HCT116 (cell line): ENCODE data around the gene ARAP1. TPM values are rescaled to one million over a fixed set of nuclear protein-coding genes. Genes with fewer than 3 reads are reported as not detected.

Experiments
- ATAC-seq: fragments of 200-7000 bp; cut with Tn5 transposase; 2 replicates; pipeline ENCODE4 v1.9.1; 2020; ENCODE audit warnings: mild to moderate bottlenecking, moderate library complexity
- BruUV-seq: library from RNA; stranded (reverse); fragments of 400-500 nt; replicated peaks from 2 replicates; lab custom pipeline; 2021; lab: Mats Ljungman, UMichigan
- CTCF ChIA-PET: fragments of 300-600 bp; sonication (Branson Sonifier 250); formaldehyde crosslinking; loops from one replicate; lab custom pipeline; 2021; ENCODE audit warnings: antibody characterized with exemption; lab: Charles Lee
- POLR2A ChIA-PET: fragments of 300-600, 350-600 bp; sonication (Branson Sonifier 250); formaldehyde crosslinking; loops from one replicate; lab custom pipeline; 2021; ENCODE audit warnings: antibody characterized with exemption; lab: Charles Lee
- RAD21 ChIA-PET, 2 experiments: fragments of 300-600 bp; sonication (Branson Sonifier 250); formaldehyde crosslinking; loops; one replicate each; lab custom pipeline; 2023; ENCODE audit warnings: low total read pairs in 2 of 2; ENCODE audit not compliant: uncharacterized antibody in 2 of 2, unreplicated experiment in 2 of 2, low non-redundant PET in 1 of 2; lab: Charles Lee
- DNase-seq: peaks from one replicate; pipeline ENCODE4 v3.0.0-alpha.2; 2010; ENCODE audit warnings: low read depth, low spot score
- H2AFZ ChIP-seq: fragments of 200-600 bp; shearing (Covaris generic), sonication (generic); 2 replicates; pipeline ENCODE4 v1.6.1; 2017; ENCODE audit warnings: low read depth, mixed run types, mixed read lengths, antibody characterized with exemption, low read length; ENCODE audit not compliant: poor library complexity, severe bottlenecking
- H3K27ac ChIP-seq: 2 replicates; pipeline ENCODE4 v1.5.1; 2012; ENCODE audit warnings: low read depth, low read length
- H3K27me3 ChIP-seq: fragments of 200-600 bp; sonication (generic); 2 replicates; pipeline ENCODE4 v1.6.1; 2016; ENCODE audit warnings: mixed run types, low read length, mixed read lengths; ENCODE audit not compliant: insufficient read depth
- H3K36me3 ChIP-seq, 2 experiments: fragments of 200-500 bp in 1 of 2; fragments of 200-600 bp in 1 of 2; sonication (Bioruptor generic) in 1 of 2; sonication (generic) in 1 of 2; 2 replicates each; pipeline versions ENCODE4 v1.5.1 to v1.6.1; 2014 to 2016; ENCODE audit warnings: low read length in 2 of 2, inconsistent platforms in 1 of 2, mixed read lengths in 1 of 2, mixed run types in 1 of 2; ENCODE audit not compliant: insufficient read depth in 2 of 2, control insufficient read depth in 1 of 2
- H3K4me1 ChIP-seq, 2 experiments: fragments of 200-600 bp in 1 of 2; sonication (generic) in 1 of 2; 2 replicates each; pipeline versions ENCODE4 v1.5.1 to v1.6.1; 2012 to 2017; ENCODE audit warnings: low read length in 2 of 2, inconsistent platforms in 1 of 2, mild to moderate bottlenecking in 1 of 2, mixed read lengths in 1 of 2, mixed run types in 1 of 2, moderate library complexity in 1 of 2; ENCODE audit not compliant: insufficient read depth in 2 of 2, control insufficient read depth in 1 of 2
- H3K4me2 ChIP-seq: fragments of 200-600 bp; sonication (generic); 2 replicates; pipeline ENCODE4 v1.6.1; 2017; ENCODE audit warnings: mixed run types, low read length, mixed read lengths
- H3K4me3 ChIP-seq, 2 experiments: fragments of 200-600 bp in 1 of 2; sonication (generic) in 1 of 2; replicated peaks in 1 of 2; 2 replicates each; pipeline ENCODE4 v1.5.1; 2011 to 2016; ENCODE audit warnings: low read length in 2 of 2, control low read depth in 1 of 2, low read depth in 1 of 2, mild to moderate bottlenecking in 1 of 2, mixed read lengths in 1 of 2, mixed run types in 1 of 2
- H3K79me2 ChIP-seq: fragments of 200-600 bp; sonication (generic); 2 replicates; pipeline ENCODE4 v1.6.1; 2017; ENCODE audit warnings: mild to moderate bottlenecking, mixed run types, low read length, moderate library complexity, mixed read lengths; ENCODE audit not compliant: insufficient read depth
- H3K9ac ChIP-seq: fragments of 200-600 bp; sonication (generic); 2 replicates; pipeline ENCODE4 v1.6.1; 2016; ENCODE audit warnings: low read length, mixed read lengths
- H3K9me2 ChIP-seq: fragments of 200-600 bp; sonication (generic), shearing (Covaris generic); 2 replicates; pipeline ENCODE4 v1.6.1; 2017; ENCODE audit warnings: mixed run types, mild to moderate bottlenecking, moderate library complexity; ENCODE audit not compliant: insufficient read depth
- H3K9me3 ChIP-seq, 2 experiments: fragments of 200-500 bp in 1 of 2; fragments of 200-600 bp in 1 of 2; sonication (Bioruptor generic) in 1 of 2; sonication (generic) in 1 of 2; 2 replicates each; pipeline ENCODE4 v1.6.1; 2014 to 2017; ENCODE audit warnings: low read length in 2 of 2, mixed read lengths in 2 of 2, inconsistent platforms in 1 of 2, low read depth in 1 of 2, mild to moderate bottlenecking in 1 of 2, mixed run types in 1 of 2, moderate library complexity in 1 of 2; ENCODE audit not compliant: control insufficient read depth in 1 of 2, insufficient read depth in 1 of 2
- H4K20me1 ChIP-seq: fragments of 200-600 bp; sonication (generic), shearing (Covaris generic); 2 replicates; pipeline ENCODE4 v1.6.1; 2017; ENCODE audit warnings: mixed run types, mild to moderate bottlenecking, moderate library complexity; ENCODE audit not compliant: insufficient read depth
- ATF3 ChIP-seq: IDR thresholded peaks from 2 replicates; pipeline ENCODE4 v1.6.1; 2012
- CBX3 ChIP-seq: IDR thresholded peaks from 2 replicates; pipeline ENCODE4 v1.6.1; 2012; ENCODE audit warnings: low read depth
- CEBPB ChIP-seq: IDR thresholded peaks from 2 replicates; pipeline ENCODE4 v1.6.1; 2012; ENCODE audit warnings: low read depth
- ELF1 ChIP-seq: IDR thresholded peaks from 2 replicates; pipeline ENCODE4 v1.6.1; 2012; ENCODE audit warnings: low read depth, borderline replicate concordance
- POLR2A ChIP-seq: IDR thresholded peaks from 2 replicates; pipeline ENCODE4 v1.7.0; 2011; ENCODE audit warnings: borderline replicate concordance; ENCODE audit not compliant: insufficient read depth, insufficient read length; ENCODE audit errors: extremely low read depth
- RAD21 ChIP-seq: IDR thresholded peaks from 2 replicates; pipeline ENCODE4 v1.6.1; 2012; ENCODE audit warnings: low read depth, mild to moderate bottlenecking
- SP1 ChIP-seq: IDR thresholded peaks from 2 replicates; pipeline ENCODE4 v1.6.1; 2012; ENCODE audit warnings: low read depth
- YY1 ChIP-seq: IDR thresholded peaks from 2 replicates; pipeline ENCODE4 v1.6.1; 2011; ENCODE audit warnings: low read length, low read depth, moderate library complexity, mild to moderate bottlenecking; ENCODE audit not compliant: insufficient replicate concordance; ENCODE audit errors: extremely low read depth
- ZBTB33 ChIP-seq: IDR thresholded peaks from 2 replicates; pipeline ENCODE4 v1.6.1; 2011; ENCODE audit warnings: mild to moderate bottlenecking, low read length, moderate library complexity; ENCODE audit not compliant: insufficient replicate concordance; ENCODE audit errors: extremely low read depth
- intact Hi-C: fragments of 100-400 bp; cut with micrococcal nuclease; formaldehyde crosslinking; loops from 2 replicates; pipeline ENCODE4 v1.10.0; 2022
- total RNA-seq: library from RNA; stranded (reverse); gene quantifications from one replicate; pipeline ENCODE4 v1.2.1, GENCODE V29; 2021; ENCODE audit not compliant: unreplicated experiment

ARAP1 gene
- total RNA-seq, 1 experiment from 2014 or later = 57.4 TPM

- DNase-seq (no peak), ATAC-seq (0 out of 2 replicates have a peak, but pooled peaks have one; percentile 23)
- intact Hi-C loops = no loop called here
- no peaks in the 10 kb centered on the region for H3K9me3 ChIP-seq
- H4K20me1 ChIP-seq = no peaks in the 10 kb centered on the region
- no peaks in the 10 kb centered on the region for H3K36me3 ChIP-seq
- 0 out of 2 replicates have a peak overlapping the region, but pooled peaks have one; percentile 14 for H3K4me2 ChIP-seq
- H3K9ac ChIP-seq = no peak overlapping the region
- TF ChIP-seq RAD21 = no peak
- TF ChIP-seq ELF1 = no peak
- H2AFZ ChIP-seq = no peak overlapping the region
- H3K79me2 ChIP-seq = peaks cover 5% of the 10 kb centered on the region; the same call in 1 of the 2 replicates
- BruUV-seq = no TSS peak
- no peak overlapping the region for H3K4me3 ChIP-seq
- no peaks in the 10 kb centered on the region for H3K9me2 ChIP-seq
- CTCF ChIA-PET = no interaction called here
- RAD21 ChIA-PET = interaction anchor here in 1 of 2 experiments (0.8 kb wide), 1 partner anchor 13 kb away, joined by 3 read pairs; no protein-coding TSS in a partner anchor
- POLR2A ChIA-PET = no interaction called here
- peaks cover 25 to 78% of the 10 kb centered on the region in 2 experiments for H3K4me1 ChIP-seq
- H3K27me3 ChIP-seq = no peaks in the 10 kb centered on the region
- H3K27ac ChIP-seq = no peak overlapping the region
Measured at GRCh38 chr11:72738199-72739141, 13.7 kb downstream of the ARAP1 start.

GRCh38 chr11:72737336-72737735 is 14.9 kb downstream of the ARAP1 start:
- no peak for TF ChIP-seq POLR2A
- no peak for TF ChIP-seq SP1
- TF ChIP-seq CBX3 = no peak
- TF ChIP-seq ATF3 = no peak
- no peak for TF ChIP-seq YY1
- no peak for TF ChIP-seq ZBTB33
- TF ChIP-seq CEBPB = no peak
- TF ChIP-seq RAD21 = no peak
- Histone ChIP-seq H3K4me1 (peaks cover 25 to 75% of the 10 kb centered on the region in 2 experiments), H3K36me3 (no peaks in the 10 kb centered on the region), H3K4me3 (no peak overlapping the region), H3K9me2 (no peaks in the 10 kb centered on the region), H3K9ac (0 out of 2 replicates have a peak overlapping the region, but pooled peaks have one; percentile 12), H3K27me3 (no peaks in the 10 kb centered on the region), H2AFZ (no peak overlapping the region), H4K20me1 (no peaks in the 10 kb centered on the region), H3K27ac (no peak overlapping the region), H3K4me2 (peak overlapping the region; percentile 76), H3K9me3 (no peaks in the 10 kb centered on the region), H3K79me2 (peaks cover 2% of the 10 kb centered on the region; the same call in 1 of the 2 replicates)
- BruUV-seq = no TSS peak
- RAD21 ChIA-PET = no interaction called here
- DNase-seq (no peak), ATAC-seq (no peak)
- CTCF ChIA-PET = no interaction called here
- POLR2A ChIA-PET = no interaction called here
- intact Hi-C loops = no loop called here
